ENCODE measurements around the gene HIPK3.
"Not testable (repeated sequence)": the region's sequence is repeated elsewhere in the genome, so short reads cannot be mapped to it uniquely, and the experiment has no call there.

HIPK3 gene

DNA sequence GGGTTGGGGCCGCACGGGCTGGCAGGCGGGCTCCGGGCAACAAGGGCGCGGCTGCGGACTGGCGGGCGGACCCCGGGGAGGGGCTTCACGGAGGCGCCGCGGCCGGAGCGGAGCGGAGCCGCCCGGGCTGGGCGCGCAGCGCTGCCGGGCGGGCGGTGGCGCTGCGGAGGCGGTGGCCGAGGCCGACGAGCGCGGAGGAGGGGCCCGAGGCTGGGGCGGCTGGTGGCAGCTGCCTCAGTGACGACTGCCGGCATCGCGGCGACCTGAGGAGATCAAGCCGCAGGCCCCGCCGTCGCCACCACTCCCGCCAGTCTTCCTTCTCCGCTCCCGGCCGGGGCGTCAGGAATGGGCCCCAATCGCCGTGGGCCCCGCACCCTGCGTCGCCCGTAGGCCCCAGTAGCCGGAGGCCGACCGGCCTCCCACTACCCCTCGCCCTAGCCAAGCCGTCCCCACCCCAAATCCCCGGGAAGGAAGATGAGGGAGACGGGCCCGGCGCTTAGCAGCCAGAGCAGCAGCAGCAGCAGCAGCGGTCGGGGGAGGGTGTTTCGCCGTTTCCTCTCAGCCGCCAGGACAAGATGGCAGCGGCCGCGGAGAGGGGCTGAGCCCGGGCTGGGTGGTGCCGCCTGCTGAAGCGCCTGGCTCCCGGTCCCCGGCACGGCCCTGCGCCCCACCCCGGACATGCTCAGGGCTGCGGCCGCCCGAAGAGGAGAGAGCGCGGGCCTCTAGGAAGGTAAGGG is at the start of gene HIPK3:
Gene HIPK3 (plus strand): TSS at position 222 of the 737 bp plus-strand sequence.
- DNase-seq (ENCODE audit: low spot score), result peak; percentile 81

DNA sequence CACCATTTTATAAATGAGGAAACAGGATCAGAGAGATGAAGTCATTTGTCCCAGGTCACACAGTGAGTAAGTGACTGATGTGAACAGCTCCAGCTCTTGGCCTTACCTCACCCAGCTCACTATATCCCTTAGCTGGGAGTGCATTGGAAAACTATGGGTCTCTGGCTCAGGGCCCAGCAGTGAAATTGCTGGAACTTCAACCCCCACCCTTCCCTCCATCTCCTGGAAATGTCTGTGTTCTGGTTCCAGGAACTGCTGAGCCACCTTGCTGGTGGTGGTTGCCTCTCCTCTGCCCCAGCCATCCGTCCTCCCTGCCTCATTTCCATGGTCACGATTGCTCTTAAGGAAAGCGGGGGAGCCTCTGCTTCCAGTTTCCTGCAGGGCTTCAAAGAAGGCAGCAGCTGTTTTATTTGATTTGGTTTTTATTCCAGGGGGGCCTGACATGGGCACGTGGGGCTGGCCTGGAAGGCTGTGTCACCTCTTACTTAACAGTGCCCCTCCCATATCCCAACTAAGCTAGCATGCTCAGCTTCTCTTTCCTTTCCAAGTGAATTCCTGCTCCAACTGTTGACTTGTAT is 49.7 kb upstream of the HIPK3 start:
- no peak for DNase-seq (ENCODE audit: low spot score)

DNA sequence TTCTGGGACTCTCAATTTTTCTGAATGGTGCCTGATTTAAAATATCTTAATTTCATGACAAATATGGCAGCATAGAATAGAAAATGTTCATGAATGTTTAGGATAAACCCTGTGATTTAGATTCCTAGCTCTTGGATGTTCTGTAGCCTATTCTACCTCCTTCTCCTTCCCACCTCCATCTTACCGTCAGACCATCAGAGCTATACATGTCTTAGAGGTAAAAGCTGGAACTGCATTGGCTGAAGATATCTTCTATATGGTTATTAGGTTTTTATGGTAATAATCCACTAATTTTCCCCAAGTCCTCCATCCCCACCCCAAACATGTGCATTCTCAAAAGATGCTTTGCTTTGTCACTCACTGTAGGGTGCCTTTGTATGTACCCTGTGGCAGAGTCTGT is 49.0 kb upstream of the HIPK3 start:
- DNase-seq (ENCODE audit: low spot score), result no peak

DNA sequence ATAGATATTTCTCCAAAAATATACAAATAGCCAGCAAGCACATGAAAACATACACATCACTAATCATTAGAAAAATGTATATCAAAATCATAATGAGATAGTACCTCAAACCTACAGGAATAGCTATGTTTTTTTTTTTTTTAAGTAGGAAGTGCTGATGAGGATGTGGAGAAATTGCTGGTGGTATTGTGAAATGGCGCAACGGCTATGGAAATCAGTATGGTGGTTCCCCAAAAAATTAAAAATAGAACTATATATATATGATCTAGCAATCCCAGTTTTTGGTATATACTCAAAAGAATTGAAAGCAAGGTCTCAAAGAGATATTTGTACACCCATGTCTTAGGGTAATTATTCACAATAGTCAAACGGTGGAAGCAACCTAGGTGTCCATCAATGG is 46.0 kb upstream of the HIPK3 start:
- DNase-seq (ENCODE audit: low spot score), result no peak

DNA sequence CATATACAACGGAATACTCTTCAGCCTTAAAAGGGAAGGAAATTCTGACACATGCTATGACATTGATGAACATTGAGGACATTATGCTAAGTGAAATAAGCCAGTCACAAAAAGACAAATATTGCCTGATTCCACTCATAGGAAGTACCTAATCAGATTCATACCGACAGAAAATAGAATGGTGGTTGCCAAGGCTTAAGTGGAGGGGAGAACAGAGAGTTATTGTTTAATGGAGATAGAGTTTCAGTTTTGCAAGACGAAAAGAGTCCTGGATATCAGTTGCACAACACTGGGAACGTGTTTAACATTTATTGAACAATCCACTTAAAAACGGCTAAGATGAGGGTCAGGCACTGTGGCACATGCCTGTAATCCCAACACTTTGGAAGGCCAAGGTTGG is 45.6 kb upstream of the HIPK3 start:
- no peak for DNase-seq (ENCODE audit: low spot score)

DNA sequence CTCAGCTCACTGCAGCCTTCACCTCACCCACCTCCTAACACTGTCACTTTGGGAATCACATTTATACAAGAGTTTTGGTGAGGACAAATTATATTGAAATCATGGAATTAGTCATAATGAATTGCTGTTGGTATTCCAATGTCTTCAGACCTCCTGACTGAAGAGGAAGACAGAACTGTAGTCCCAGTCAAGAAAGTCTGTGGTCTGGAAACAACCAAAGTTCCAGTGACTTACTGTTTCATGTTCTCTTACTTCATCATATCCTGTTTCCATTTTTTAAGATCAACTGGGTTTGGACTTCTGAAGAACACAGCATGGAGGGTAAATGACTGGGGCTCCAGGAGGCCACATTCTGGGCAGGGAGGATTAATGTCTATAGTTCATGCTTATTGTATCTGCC is 43.0 kb upstream of the HIPK3 start:
- no peak for DNase-seq (ENCODE audit: low spot score)

DNA sequence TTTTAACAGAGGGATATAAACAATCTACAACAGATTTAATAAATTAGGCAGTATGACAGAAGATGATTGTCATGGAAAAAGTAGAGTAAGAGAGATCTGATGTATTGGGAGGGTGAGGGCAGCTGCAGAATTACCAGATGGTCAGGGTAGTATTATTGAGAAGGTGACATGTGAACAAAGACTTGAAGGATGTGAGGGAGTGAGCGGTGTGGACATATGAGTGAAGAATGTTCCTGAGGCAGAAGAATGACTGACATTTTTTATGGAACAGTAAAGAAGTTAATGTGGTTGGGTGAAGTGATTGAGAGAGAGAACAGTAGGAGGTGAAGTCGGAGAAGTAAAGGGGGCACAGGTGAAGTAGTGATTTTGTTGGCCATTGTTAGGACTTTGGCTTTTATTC is 42.4 kb upstream of the HIPK3 start:
- no peak for DNase-seq (ENCODE audit: low spot score)

DNA sequence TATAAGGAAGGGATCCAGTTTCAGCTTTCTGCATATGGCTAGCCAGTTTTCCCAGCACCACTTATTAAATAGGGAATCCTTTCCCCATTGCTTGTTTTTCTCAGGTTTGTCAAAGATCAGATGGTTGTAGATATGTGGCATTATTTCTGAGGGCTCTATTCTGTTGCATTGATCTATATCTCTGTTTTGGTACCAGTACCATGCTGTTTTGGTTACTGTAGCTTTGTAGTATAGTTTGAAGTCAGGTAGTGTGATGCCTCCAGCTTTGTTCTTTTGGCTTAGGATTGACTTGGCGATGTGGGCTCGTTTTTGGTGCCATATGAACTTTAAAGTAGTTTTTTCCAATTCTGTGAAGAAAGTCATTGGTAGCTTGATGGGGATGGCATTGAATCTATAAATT is 40.5 kb upstream of the HIPK3 start:
- DNase-seq (ENCODE audit: low spot score), result not testable (repeated sequence)

DNA sequence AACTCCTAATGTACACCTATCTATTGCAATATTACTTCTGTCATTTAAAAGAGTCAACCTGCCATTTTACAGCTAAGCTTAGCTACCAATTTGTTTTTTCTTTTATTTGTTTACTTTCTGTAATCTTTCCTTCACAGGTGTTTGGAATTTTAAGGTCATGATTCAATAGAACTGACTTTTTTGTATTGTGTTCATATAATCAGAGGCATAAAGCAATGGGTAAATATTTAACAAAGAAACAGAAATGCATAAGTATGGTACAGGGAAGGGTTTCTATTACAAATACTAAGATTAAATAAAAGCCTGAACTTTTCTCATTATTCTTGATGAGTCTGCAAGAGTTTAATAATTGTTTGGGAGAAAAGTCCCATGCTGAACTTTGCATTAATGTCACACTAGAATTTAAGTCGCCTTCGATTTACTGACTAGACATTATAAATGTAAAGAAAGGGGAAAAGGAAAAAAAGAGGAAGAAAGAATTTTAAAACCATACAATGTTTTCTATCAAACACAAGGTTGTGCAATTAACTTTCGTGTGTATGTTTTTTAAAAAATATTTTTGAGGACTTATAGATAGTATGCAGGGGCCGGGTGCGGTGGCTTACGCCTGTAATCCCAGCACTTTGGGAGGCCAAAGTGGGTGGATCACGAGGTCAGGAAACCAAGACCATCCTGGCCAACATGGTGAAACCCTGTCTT is 35.0 kb upstream of the HIPK3 start:
- no peak for DNase-seq (ENCODE audit: low spot score)

DNA sequence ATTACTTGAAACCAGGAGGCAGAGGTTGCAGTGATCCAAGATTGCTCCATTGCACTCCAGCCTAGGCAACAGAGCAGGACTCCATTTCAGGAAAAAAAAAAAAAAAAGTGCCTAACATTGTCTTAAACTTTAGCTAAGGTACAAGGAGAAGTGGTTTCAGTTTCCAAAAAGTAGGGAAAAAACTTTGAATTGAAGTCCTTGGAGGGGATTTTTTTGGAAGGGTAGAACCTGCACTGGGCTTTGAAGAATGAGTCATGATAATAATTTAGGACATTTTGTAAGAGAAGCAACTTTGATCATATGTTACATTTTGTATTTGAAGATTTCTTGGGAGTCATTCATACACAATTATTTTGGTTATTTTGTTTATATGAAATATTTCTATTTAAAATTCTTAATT is 31.8 kb upstream of the HIPK3 start:
- DNase-seq (ENCODE audit: low spot score), result no peak

DNA sequence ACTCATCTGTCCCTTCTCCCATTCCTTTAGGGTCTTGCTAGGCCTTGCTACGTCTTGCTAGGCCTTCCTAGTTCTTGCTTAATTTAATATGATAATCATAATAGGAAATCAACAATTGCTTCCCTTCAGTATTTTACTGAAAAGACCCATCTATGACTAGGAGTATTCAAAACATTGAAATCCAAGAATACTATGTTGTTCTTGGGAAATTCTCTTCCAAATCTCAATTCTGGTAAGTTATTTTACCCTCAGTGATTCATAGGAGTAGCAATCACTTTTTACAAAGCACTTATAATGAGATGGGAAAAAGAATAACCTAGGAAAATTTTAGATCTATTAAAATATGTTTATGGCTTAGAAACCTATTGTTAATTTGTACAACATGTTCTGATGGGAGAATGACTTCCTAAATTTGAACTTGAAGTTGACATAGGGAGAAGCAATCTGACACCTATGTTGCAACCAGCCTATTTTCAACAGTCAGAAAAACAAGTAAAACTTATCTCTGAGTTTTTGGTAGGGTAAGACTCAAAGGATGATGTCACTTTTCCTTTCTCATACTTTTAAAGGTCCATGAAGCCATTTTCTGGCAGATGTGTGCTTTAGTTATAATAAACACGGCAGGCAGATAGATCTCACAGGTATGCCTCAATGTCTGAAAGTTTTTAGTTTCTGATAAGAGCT is 29.5 kb upstream of the HIPK3 start:
- DNase-seq (ENCODE audit: low spot score), result no peak

DNA sequence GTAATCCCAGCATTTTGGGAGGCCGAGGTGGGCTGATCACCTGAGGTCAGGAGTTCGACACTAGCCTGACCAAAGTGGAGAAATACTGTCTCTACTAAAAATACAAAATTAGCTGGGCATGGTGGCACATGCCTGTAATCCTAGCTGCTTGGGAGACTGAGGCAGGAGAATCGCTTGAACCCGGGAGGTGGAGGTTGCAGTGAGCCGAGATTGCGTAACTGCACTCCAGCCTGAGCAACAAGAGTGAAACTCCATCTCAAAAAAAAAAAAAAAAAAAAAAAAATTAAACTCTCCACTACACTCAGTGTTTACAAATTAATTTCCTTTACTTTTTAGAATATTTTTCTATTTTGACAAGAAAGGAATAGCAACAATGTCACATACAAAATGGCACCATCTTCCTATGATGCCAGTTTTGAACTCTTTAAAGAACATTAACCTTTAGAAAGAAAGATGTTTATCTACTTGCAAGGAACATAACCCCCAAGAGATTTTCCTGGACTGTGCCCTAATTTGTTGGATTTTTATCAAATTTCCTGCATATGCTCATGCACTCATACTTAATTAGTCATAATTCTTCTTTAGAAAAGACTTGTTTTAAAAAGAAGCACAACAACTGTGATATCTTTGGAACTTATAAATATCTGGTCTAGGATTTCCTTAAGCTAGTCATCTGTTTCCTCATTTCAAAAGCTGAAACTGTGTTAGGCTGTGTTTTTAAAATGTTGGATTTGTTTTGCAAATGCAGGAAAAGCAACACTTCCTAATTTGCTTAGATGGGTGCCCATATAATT is 22.6 kb upstream of the HIPK3 start:
- no peak for DNase-seq (ENCODE audit: low spot score)

DNA sequence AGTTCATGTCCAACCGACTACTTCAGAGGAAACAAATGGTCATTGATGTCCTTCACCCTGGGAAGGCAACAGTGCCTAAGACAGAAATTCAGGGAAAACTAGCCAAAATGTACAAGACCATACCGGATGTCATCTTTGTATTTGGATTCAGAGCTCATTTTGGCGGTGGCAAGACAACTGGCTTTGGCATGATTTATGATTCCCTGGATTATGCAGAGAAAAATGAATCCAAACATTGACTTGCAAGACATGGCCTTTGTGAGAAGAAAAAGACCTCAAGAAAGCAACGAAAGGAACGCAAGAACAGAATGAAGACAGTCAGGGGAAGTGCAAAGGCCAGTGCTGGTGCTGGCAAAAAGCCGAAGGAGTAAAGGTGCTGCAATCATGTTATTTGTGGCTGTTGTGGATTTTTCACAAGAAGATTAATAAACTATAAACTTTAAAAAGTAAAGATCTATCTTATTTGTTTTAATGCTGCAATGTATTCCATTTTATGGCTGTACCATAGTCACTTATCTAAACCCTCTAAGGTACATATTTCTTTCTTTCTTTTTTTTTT is 20.1 kb upstream of the HIPK3 start:
- no peak for DNase-seq (ENCODE audit: low spot score)

DNA sequence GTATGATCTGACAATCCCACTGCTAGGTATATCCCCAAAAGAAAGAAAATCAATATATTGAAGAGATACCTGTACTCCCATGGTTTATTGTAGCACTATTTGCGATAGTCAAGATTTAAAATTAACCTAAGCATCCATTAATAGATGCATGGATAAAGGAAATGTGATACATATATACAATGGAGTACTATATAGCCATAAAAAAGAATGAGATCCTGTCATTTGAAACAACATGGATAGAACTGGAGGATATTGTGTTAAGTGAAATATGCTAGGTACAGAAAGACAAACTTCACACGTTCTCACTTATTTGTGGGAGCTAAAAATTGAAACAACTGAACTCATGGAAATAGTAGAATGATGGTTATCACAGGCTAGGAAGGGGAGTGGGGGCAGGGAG is 14.6 kb upstream of the HIPK3 start:
- no peak for DNase-seq (ENCODE audit: low spot score)

DNA sequence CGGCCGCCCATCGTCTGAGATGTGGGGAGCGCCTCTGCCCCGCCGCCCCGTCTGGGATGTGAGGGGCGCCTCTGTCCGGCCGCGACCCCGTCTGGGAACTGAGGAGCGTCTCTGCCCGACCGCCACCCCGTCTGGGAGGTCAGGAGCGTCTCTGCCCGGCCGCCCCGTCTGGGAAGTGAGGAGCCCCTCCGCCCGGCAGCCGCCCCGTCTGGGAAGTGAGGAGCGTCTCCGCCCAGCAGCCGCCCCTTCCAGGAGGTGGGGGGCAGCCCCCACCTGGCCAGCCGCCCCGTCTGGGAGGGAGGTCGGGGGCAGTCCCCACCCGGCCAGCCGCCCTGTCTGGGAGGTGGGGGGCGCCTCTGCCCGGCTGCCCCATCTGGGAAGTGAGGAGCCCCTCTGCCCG is 13.5 kb upstream of the HIPK3 start:
- DNase-seq (ENCODE audit: low spot score), result not testable (repeated sequence)

DNA sequence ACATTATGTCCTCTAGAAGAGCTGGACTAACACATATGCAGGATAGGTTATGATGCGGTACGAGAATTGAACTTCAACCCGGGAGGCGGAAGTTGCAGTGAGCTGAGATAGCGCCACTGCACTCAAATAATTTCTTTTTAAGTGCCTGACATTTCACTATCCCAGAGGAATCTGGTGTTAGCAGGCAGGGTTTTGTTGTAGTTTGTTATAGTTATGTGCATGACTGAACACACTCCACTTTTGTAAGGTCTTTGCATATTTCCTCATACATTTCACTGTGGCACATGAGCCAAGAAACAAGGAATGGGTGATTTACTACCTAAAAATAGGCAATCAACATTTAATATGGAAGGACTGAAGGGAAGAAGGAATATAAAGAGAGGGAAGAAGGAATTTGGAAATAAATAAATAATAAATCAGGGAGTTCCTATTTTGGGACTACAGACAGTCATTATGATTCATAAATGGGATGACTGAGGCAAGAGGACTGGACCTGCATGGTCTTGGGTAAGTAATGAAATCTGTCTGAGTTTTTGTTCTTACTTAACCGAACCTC is 8.7 kb upstream of the HIPK3 start:
- no peak for DNase-seq (ENCODE audit: low spot score)

DNA sequence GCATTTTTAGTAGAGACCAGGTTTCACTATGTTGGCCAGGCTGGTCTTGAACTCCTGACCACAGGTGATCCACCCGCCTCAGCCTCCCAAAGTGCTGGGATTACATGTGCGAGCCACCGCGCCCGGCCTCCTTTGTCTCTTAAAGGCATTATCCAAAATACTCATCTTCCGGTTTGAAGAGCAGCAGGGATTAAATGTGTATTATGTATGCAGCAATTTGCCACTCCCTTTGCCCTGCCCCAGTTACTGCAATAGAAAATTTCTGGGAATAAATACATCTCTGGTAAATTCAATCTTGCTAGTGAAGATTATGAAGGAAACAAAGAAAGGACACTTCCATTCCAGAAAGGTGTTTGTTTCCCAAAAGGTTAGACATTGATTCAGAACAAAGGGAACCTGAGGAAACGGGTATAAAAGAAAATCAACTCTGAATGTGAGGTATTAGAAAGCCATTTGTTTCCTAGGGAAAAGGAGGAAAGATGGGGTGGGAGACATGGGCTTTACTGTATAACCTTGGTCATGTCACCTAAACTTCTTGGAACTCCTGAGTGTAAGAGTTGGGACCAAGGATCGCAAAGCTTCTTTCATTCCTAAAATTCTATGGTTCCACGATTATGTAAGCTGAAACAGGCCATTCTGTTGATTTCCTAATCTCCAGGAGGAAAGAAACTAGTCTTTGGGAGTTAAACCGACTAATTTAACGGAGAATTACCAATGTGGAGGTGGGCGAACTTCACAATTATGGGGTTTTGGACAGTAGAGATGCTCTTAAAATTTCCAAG is 959 bp upstream of the HIPK3 start:
- no peak for DNase-seq (ENCODE audit: low spot score)

DNA sequence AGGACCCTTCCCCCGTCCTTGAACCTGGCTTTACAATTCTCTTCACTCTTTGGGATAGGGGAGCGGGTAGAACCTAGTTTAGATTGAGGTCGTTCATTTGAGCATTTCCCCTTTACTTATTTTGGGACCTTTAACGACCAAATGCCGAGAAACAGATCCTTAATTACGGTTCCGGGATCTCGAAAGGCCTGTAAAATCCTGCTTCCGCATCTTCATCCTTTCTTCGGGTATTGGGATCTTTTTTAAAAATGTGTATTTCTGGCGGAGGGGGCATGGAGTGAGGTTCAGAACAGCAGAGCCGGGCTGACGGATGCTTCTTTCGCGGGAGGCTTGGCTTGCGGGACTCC is 395 bp upstream of the HIPK3 start:
- no peak for DNase-seq (ENCODE audit: low spot score)

DNA sequence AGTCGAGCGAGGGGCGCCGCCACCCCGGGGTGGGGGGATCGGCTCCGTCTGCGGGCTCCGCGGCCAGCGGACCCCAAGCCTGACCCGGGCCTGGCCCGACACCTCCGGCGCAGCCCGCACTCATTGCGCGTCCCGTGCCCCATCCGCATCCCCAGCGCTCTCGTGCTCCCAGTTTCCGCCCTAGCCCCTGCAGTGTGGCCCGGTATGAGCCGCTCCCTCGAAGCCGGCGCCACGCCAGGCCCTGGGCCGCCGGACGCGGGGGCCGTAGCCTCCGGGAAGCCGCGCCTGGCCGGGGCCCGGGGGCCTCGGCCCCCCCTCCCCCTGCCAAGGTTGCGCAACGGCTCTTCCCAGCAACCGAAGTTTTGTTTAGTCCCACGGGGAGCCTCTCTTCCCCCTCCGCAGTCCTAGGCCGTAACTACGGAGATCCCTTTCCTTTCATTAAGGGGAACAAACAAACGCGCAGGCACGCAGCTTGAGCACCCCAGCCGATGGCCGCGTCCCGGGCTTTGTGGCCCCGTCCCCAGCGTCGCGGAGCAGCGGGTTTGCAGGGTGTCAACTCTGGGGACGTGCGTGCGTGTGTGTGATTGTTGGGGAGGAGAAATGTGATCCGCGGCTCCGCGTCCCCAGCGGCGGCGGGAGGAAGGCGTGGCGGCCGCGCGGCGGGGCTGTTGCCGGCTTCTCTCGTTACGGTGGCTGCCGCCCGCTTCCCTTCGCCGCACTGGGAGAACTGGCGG is 883 bp downstream of the HIPK3 start:
- DNase-seq (ENCODE audit: low spot score), result peak; percentile 89

DNA sequence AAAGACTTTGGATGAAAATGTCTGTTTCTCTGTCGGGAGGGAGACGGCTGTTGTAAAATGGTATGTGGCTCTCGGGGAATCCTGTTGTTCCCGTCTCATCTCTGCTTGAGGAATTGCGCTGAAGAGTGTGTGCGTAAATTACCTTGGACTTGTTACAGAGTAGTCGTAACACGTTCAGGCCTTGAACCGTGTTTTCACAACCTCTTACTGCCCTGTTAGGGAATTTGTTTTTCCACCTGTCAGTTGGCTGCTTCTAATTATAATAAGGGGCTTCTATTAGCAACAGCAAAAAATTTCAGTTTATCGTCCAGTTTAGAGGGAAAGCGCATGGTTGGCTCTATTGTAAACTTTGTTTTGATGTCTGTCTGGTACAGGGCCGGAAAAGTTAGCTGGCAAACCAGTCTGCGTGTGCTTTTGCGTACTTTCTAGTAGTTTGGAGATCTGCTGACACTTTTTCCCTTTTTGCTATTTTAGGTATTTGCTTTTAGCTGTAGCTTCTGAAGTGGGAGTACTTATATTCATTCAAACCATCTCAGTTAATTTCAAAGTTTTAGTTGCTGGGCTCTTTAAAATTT is 1.5 kb downstream of the HIPK3 start:
- peak; percentile 77 for DNase-seq (ENCODE audit: low spot score)
